Stimulated activated CD8-positive, alpha-beta memory T cell treated with anti-CD3 and anti-CD28 coated beads, Interleukin-15, amount 100 ng/mL, for 4 hours (primary cell): ENCODE measurements around the gene TRIP4.
"Not testable (repeated sequence)": the region's sequence is repeated elsewhere in the genome, so short reads cannot be mapped to it uniquely, and the experiment has no call there.

ENCODE experiments used
- DNase-seq, 2 donors: peaks; one replicate each; pipeline ENCODE4 v3.0.0-alpha.2; 2020; ENCODE audit warnings: low read depth in 2 of 2

The TRIP4 gene

GRCh38 chr15:64381000-64381751, 6.5 kb upstream of the TRIP4 start, which contains the start of gene PCLAF:
Gene PCLAF, minus strand, starts transcription at chr15:64381441. Its CDS starts 70 bp downstream, at chr15:64381371.
- peak; percentile 75 to 82 for DNase-seq

GRCh38 chr15:64383760-64384159, 3.9 kb upstream of the TRIP4 start:
- no peak for DNase-seq

- DNase-seq: no peak
Observed at GRCh38 chr15:64386291-64386690, 1.3 kb upstream of the TRIP4 start.

GRCh38 chr15:64389036-64389435, 1.4 kb downstream of the TRIP4 start:
- no peak for DNase-seq

- DNase-seq: not testable (repeated sequence)
Observed at GRCh38 chr15:64392471-64392870, 4.8 kb downstream of the TRIP4 start.

GRCh38 chr15:64396789-64397188, 9.2 kb downstream of the TRIP4 start:
- no peak for DNase-seq

GRCh38 chr15:64398575-64398974, 10.9 kb downstream of the TRIP4 start:
- no peak for DNase-seq

GRCh38 chr15:64400583-64400982, 12.9 kb downstream of the TRIP4 start:
- DNase-seq: no peak

GRCh38 chr15:64412216-64412615, 24.6 kb downstream of the TRIP4 start:
- no peak for DNase-seq

GRCh38 chr15:64422697-64423096, 35.1 kb downstream of the TRIP4 start:
- no peak for DNase-seq

GRCh38 chr15:64423970-64424369, 36.3 kb downstream of the TRIP4 start:
- DNase-seq: no peak

GRCh38 chr15:64425221-64425620, 37.6 kb downstream of the TRIP4 start:
- DNase-seq: no peak

- DNase-seq: no peak
Observed at GRCh38 chr15:64426845-64427465, 39.3 kb downstream of the TRIP4 start.

- DNase-seq: no peak
Observed at GRCh38 chr15:64429448-64429847, 41.8 kb downstream of the TRIP4 start.

- DNase-seq: peak in 1 of 2 donors; percentile 3
Observed at GRCh38 chr15:64430000-64430735, 42.5 kb downstream of the TRIP4 start.

- DNase-seq: no peak
Observed at GRCh38 chr15:64437982-64438381, 50.3 kb downstream of the TRIP4 start.

- no peak for DNase-seq
Observed at GRCh38 chr15:64438653-64439447, 51.2 kb downstream of the TRIP4 start.

- no peak for DNase-seq
Observed at GRCh38 chr15:64441852-64442251, 54.2 kb downstream of the TRIP4 start.

GRCh38 chr15:64443016-64443415, 55.4 kb downstream of the TRIP4 start:
- DNase-seq: no peak

GRCh38 chr15:64443747-64444621, 56.3 kb downstream of the TRIP4 start:
- DNase-seq: no peak

- no peak for DNase-seq
Observed at GRCh38 chr15:64444836-64445235, 57.2 kb downstream of the TRIP4 start.
